GM19455 (cell line): ENCODE results near the gene PUS3.
A peak's percentile ranks its signal among the peaks of the same experiment; 100 is the strongest.

ENCODE experiments used
- ATAC-seq: cut with Tn5 transposase; IDR thresholded peaks from one replicate; pipeline ENCODE4 v1.9.1; 2021; ENCODE audit not compliant: unreplicated experiment

PUS3 gene

DNA sequence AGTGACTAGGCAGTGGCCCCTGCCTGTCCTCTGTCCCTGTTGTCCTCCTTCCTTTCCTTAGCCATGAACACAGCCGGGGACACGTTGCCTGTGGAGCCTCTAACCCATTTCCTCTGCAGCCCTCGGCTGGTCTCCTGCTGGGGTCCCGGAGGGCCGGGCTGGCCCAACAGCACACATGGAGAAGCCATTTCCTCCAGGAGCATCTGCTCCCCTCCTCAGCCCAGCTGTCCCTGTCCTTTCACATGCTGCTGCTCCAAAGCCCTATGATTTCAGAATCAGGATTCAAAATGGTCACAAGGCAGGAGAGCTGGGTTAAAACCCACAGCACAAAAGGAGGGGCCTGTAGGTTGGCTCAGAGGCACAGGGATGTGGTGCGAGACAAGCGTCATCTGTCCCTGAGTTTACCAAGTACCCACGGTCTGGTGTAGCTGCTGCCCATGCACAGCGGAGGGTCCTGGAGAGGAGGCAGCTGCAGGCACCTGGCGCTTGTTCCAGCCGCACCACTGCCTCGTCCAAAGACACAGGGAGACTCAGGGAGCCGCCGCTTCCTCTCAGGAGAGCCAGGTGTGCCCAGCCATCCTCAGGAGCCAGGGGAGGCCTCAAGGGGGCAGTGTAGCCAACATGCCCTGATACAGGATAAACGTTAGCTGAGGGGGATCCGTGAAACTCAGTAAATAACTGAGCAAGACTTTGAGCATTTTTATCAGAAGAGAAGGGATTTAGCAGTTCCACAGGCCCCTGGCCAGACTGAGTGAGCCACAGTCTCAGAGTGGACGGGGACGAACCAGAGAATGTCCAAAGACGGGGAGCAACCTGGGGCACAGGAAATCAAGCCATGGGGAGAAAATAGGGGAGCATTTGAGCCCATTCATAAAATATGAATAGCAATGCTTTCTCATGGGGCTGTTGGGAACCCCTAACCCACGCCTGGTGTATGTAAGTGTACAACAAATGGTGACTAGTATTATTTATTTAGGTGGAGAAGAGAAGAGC lies 38.9 kb upstream of the PUS3 start:
- ATAC-seq = no peak

DNA sequence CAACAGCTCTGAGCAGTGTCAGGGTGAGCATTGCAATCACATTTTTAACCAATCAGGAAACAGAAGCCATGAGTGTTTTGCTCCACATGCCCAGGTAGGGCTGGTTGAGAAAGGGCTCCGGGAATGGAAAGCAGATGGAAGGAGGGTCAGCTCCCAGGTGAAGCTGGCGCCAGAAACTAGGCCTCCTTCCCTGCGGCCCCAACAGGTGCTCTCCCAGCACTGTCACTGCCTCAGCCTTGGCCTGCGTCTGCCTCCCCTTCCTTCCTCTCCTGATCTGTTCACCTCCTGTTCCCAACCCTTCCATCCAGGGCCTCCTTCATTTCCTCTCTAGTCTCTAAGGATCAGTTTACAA lies 38.2 kb upstream of the PUS3 start:
- no peak for ATAC-seq

DNA sequence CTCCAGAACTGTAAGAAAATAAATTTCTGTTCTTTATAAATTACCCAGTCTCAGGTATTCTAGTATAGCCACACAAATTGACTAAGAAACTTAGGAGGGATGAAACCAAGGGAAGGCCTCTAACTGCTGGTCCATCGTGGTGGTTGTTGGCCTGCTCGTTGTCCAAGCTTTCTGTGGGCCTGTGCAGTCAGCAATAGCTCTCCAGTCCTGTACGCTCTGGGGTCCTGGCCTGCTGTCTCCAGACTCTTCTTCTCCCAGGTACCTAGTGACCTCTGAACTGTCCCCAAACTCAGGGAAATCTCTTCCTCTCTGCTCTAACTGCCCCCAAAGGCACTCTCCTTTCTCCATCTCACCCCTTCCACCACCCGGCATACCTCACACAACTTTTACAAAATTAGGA lies 37.1 kb upstream of the PUS3 start:
- ATAC-seq = no peak

DNA sequence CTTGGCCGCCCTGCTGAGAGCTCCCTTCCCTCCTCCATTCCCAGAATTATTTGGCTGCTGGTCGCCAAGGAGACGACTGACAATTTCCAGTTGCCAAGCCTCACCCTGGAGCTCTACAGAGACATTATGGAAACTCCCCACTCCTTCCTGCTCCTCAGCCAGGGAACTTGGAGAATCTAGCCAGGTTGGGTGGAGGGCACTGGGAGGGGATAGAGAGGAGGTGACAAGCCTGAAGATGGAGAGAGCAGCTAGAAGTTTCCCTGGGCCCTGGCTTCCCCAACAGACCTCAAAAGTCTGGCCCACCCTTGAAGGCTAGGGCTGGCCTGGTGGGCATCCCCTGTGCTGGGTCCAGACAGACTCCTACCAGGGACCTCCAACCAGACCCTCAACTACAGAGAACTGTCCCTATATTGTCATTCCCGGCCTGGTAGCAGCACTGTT lies 36.1 kb upstream of the PUS3 start:
- ATAC-seq = no peak

DNA sequence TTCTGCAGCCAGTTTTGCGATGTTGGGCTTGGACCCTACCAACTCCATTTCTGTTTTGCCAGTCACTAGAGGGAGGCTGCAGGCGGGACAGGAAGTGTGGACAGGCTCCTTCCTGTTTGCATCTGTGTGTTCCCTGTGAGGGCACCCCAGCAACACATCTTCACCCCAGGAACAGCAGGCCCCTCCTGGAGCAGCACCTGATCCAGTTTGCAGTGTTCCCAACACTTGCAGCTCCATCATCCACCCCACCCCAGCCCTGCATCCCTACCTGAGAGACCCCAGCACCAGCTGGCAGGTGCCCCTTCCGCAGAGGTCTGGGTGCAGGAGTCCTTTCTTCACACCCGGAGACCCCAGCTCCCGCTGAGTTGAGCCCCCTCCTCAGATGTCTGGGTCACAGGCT lies 35.4 kb upstream of the PUS3 start:
- no peak for ATAC-seq

DNA sequence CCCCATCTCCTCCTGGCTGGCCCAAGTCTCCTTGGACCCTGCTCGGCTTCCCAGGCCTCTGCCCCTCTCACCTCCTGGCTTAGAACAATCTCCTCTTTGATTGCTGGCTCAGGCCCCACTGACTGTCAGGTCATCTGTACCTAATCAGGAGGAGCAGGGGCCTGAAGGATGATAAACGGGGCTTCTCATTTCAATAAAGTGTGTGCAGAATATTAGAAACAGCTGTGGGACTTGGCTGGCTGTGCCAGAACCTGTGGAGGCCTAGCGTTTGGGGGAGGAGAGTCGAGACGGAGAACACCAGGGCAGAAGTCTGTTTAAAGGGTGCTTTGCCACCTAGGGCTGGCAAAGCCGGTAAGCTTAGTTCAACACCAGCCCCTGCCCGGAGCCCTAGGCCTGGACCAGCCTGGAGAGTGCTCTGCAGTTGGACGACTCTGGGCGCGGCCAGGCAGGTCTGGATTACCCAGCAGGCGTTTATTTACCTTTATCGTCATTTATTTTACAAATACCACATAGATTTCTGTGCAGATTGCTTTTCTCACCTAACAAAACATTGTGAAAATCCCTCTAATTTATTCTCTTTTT lies 32.7 kb upstream of the PUS3 start:
- no peak for ATAC-seq

DNA sequence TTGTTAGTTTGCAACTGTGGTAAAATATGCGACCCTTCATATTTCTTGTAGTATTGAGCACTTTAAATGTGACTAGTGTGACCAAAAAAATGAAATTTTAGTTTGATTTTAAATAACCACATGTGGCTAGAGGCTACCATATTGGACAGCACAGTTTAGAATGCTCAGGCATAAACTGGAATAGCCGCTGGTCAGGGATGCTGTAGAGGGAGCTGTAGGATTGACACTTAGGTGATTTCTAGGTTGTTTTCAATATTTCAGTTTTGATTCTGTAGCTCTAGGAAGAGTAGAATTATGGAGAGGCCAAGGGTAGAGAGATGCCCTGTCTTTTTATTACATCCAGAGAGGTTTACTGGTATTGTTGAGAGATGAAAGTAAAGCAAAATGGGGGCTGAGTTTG lies 32.0 kb upstream of the PUS3 start:
- no peak for ATAC-seq

DNA sequence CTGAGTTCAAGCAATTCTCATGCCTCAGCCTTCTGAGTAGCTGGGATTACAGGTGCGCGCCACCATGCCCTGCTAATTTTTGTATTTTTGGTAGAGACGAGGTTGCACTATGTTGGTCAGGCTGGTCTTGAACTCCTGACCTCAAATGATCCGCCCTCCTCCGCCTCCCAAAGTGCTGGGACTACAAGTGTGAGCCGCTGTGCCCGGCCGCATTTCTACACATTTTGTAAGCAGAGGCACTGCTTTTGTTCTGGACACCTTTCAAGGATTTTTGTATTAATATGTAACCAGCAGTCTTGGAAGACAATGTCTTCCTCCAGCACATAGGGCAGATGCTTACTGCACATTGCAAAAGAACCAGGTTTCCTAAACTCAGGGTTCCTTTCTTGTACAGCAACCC lies 31.5 kb upstream of the PUS3 start:
- ATAC-seq = no peak

DNA sequence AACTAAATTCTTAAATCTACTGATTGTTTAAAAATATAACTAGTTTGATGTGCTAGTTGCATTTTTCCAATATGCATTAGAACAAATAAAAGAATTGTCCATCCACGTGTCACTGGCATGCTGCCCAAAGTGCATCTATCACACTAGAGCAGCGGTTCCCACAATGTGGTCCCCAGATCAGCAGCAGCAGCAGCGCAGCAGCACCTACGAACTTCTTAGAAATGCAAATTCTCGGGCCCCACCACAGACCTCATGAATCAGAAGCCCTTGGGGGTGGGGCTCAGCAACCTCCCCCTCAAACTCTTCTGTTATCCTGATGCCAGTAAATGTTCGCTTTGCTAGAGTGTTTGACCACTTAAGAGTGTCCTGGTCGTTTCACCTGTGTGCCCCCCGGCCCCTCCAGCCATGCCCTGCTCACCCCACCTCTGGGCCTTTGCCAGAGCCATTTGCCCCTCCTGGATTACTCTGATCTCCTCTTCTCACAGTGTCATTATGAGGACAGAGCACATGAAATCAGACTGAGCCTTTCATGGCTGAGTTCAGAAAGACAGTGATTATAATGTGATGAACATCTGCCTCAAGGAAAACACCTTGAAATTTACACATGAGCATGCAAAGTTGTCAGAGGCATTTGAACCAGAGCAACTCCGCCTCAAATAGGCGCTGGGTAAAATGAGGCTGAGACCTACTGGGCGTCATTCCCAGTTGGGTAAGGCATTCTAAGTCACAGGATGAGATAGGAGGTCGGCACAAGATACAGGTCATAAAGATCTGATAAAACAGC lies 30.2 kb upstream of the PUS3 start:
- no peak for ATAC-seq

DNA sequence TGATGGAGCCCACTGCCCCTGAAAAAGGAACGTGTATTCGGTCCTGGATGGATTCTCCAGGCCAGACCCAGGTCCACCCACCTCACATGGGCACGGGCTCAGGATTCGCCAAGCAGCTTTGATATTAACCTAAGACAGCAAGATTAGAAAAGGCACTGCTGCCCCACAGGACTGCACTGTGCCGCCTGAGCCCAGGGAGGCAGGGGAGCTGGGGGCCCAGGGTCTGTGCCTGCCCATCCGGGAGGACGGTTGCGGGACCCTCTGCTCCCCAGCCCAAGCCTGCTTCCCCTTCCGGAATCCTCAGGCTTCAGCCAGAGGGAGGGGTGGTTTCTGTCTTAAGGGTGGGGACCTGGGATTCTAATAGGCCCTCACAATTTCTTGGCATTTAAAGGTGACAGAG lies 29.3 kb upstream of the PUS3 start:
- no peak for ATAC-seq

DNA sequence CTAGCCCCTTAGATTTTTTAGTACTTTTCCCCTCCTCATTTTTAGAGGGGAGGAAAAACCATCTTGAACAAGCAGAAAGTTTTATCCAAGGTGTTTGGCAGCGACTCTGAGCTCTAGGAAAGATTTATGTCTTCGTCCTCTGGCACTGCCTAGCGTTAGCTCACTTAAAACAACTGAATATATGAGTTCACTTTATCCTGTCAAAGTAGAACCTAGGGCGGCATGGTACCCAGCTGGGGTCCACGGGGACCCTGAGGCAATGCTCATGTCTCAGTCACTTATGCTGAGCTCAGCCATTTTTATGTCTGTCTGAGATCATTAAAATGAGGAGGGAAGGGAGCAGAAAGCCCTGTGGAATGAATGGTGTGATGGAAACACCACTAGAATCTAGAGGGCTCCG lies 28.7 kb upstream of the PUS3 start:
- no peak for ATAC-seq

DNA sequence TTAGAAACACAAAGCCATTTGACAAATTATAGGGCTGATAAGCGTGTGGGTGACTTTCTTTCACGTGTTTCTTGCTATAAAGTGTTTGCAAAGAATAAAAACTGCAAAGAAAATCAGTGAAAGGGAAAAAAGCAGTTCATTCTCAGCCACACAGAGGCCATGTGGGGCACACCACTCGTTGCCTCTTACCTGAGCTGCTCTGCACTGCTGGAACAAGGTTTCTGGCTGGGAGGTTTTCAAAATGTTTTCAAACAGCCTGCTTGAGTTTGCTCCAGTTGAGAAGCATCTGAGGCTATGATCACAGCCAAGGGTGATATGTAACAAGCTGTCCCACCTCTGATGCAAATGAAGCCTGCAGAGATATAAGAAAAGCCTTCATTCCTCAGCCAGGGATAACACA lies 28.1 kb upstream of the PUS3 start:
- ATAC-seq = no peak

DNA sequence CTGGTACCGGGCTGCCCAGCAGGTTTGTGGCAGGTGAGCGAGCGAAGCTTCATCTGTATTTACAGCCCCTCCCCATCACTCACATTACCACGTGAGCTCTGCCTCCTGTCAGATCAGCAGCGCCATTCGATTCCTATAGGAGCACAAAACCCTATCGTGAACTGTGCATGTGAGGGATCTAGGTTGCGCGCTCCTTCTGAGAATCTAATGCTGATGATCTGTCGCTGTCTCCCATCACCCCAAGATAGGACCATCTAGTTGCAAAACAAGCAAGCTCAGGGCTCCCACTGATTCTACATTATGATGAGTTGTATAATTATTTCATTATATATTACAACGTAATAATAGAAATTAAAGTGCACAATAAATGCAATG lies 27.1 kb upstream of the PUS3 start:
- ATAC-seq = no peak

DNA sequence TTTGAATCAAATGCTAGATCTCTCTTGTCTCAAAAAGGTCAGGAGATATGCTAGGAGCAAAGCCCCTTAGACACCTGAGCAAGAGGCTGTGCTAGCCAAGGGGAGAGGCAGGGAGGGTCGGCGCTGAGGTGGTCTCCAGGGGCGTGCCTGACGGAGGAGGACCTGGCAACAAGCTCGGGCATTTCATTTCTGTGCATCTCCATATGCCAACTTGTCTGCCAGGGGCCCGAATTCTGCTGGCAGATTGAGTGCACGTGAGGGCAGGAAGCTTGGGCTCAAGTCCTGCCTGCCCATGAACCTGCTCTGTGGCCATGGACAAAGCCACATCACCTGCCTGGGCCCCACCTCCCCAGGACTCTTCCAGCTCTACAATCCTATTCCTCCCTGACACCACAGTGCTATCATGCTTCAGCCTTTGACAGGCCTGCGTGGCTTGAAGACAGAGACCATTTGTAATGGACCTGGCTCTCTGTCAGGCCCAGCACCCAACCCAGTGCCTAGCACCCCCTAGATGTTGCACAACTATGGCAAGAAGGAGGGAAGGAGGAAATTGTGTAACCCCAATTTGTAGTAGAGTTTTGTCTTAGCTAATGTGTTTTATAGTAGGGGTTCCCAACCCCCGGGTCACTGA lies 26.6 kb upstream of the PUS3 start:
- ATAC-seq = no peak

DNA sequence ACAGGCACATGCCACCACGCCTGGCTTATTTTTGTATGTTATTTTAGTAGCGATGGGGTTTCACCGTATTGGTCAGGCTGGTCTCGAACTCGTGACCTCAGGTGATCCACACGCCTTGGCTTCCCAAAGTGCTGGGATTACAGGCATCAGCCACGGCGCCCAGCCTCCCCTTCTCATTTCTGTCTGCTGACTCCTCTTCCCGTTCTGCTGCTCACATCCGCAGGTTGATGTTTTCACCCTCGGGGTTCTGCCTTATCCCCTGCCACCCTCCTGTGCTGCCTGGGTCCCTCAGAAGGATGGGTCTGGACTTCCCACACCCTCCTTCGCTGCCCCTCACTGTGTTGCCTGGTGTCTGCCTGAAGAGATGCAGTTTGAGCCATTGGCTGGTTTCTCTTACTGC lies 23.7 kb upstream of the PUS3 start:
- no peak for ATAC-seq

DNA sequence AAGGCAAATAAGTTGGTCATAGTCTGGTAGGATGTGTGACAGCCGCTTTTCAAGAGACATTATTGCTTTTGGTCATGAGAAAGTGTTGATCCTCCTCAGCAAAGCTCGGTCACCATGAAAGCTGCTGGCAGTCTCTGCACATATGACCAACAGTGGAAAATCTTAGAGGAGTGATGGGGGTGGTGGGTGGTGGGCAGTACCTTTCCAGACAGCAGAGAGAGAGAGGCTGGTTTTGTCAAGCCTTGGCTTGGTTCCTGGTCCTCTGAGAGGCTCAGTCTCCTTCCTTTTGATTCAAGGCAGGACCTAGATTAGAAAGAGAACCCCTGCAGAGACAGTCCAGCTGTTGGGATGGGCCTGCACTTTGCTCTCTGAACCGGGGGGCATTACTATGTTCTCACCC lies 22.8 kb upstream of the PUS3 start:
- no peak for ATAC-seq

DNA sequence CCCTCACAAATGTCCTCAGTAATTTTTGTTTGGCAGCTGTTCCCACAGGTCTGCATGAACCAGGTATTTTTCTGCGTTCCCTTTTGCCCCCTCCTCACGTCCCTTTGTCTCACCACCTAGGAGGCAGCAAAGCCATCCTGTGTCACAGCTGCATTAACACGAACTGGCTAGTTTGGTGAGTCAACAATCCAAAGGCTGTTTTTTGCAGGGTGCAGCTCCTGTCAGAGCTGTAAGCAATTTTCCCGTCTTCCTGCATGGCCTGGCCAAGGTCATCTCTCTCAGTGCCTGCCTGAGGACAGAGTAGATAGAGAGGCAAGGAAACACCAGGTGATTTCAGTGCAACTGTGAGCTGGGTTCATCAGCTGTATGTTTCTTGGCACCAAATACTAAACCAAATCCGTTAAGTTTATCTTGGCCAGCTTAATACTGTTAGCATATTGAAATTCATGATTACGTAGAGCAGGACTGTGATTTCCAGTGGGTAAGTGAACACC lies 22.3 kb upstream of the PUS3 start:
- no peak for ATAC-seq

DNA sequence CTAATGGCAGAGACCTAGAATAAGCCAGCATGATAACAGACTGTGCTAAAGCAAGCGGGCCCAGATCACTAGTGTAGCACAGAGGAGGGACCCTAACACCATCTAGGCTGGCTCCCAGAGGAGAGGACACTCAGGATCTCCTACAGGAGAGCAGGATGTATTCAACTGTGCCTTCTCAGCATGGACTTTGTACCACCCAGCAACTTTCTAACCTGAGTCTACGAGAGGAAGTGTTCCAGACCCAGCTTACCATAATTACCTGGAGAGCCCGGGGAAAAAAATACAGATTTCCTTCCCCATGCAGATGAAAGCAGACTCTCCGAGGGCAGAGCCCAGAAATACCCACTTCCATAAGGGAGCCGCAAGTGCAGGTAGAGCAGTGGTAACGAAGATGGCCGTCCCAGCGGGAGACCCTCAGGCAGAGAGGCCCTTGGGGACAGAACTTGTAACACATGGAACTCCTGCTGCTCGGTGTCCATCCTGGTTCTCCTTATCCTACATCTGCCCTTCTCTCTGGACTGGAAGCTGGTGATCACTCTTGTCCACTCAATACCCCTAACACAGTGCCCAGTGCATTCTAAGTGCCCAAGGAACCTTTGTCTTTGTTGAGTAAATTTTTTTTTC lies 21.5 kb upstream of the PUS3 start:
- no peak for ATAC-seq

DNA sequence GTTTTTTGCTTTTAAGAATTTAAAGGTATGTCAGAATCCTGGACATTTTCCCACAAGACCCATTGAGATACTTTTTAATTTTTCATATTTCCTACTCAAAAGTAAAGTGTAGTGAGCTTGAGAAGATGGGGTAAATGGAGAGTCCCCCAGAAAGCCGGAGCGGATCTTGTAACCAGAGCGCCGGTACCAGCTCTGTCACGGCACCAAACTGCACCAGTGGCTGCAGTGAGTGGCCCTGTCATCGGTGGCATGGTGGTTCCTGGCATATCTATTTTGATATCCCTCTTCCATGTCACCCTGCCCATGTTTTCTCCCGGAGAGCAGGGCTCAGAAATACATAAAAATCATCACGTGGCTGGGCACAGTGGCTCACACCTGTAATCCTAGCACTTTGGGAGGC lies 20.6 kb upstream of the PUS3 start:
- no peak for ATAC-seq

DNA sequence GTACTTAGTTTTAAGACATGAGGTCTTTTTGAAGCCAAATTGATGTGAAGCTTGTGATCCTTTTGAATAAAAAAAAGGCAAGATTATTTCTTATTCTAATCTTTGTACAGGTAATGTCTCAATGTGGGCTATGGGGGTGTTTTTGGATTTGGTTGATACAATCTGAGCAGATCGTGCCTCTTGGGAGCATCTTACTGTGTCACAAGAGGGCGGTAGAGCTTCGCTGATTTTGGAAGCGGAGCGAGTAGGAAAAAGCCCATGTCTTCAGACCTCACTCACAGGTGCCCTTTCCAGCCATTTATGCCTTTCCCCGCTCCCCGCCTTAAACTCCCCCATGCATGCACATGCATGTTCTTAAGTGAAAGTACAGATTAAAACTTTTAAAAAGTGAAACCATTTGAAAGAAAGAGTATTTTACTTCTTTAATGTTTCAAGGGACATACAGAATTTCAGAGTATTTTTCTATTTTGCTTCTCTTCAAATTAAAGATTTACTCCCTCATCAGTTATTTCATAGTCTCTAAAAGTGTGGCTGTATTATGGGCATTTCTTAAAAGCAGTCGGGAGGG lies 20.1 kb upstream of the PUS3 start:
- peak; percentile 77 for ATAC-seq

DNA sequence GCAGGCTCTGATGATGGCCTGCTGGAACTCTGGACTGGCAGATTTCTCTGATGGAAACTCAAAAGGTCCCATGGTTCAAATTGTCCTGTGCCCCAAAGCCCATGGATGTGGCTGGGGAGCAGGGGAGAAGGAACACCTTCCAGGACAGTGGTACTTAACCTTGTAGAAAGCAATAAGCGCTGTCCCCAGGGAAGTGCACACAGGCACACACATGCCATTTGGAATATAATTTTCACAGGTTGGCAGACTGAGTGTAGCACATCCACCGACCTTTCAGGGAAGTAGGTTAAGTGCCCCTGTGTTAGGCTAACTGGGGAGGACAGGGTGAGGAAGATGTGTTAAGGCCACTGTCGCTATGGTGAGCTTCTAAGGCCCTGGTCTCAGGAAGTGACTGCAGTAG lies 19.1 kb upstream of the PUS3 start:
- no peak for ATAC-seq
